Caco-2 (cell line): ENCODE measurements around the gene CREB1. TPM values are rescaled to one million over a fixed set of nuclear protein-coding genes. Genes with fewer than 3 reads are reported as not detected.

Experiments
- BruUV-seq: library from RNA; stranded (reverse); fragments of 400-500 nt; replicated peaks from 2 replicates; lab custom pipeline; 2021; lab: Mats Ljungman, UMichigan
- CTCF ChIA-PET: fragments of 300-600 bp; sonication (Branson Sonifier 250); formaldehyde crosslinking; loops from one replicate; lab custom pipeline; 2022; ENCODE audit warnings: antibody characterized with exemption; lab: Charles Lee
- POLR2A ChIA-PET: fragments of 300-600 bp; sonication (Branson Sonifier 250); formaldehyde crosslinking; loops from one replicate; lab custom pipeline; 2022; ENCODE audit warnings: antibody characterized with exemption; lab: Charles Lee
- DNase-seq, 2 experiments: peaks; one replicate each; pipeline versions ENCODE4 v3.0.0 to v3.0.0-alpha.2; 2020 to 2022
- H3K27me3 ChIP-seq: replicated peaks from 2 replicates; pipeline ENCODE4 v1.6.0; 2011; ENCODE audit warnings: low read length; ENCODE audit not compliant: control insufficient read depth, insufficient read depth
- H3K36me3 ChIP-seq: 2 replicates; pipeline ENCODE4 v1.5.1; 2011; ENCODE audit warnings: low read length; ENCODE audit not compliant: control insufficient read depth, insufficient read depth
- H3K4me1 ChIP-seq: fragments of 250-450 bp; sonication (Bioruptor Pico); 2 replicates; pipeline ENCODE4 v1.5.1; 2020; ENCODE audit warnings: mild to moderate bottlenecking
- H3K4me3 ChIP-seq: 2 replicates; pipeline ENCODE4 v1.5.1; 2011; ENCODE audit warnings: low read depth, mild to moderate bottlenecking, control low read depth, low read length
- H3K9me3 ChIP-seq: fragments of 250-450 bp; sonication (Bioruptor Pico); 2 replicates; pipeline ENCODE4 v1.5.1; 2020; ENCODE audit warnings: mild to moderate bottlenecking, moderate library complexity
- H3K27ac Mint-ChIP-seq: one replicate; pipeline ENCODE4 v1.8.0; 2022; ENCODE audit warnings: mixed read lengths; ENCODE audit not compliant: unreplicated experiment
- H3K27me3 Mint-ChIP-seq: one replicate; pipeline ENCODE4 v1.8.0; 2022; ENCODE audit warnings: mixed read lengths; ENCODE audit not compliant: insufficient read depth, unreplicated experiment
- H3K36me3 Mint-ChIP-seq: one replicate; pipeline ENCODE4 v1.8.0; 2022; ENCODE audit warnings: mild to moderate bottlenecking, mixed read lengths; ENCODE audit not compliant: insufficient read depth, unreplicated experiment
- H3K4me1 Mint-ChIP-seq: one replicate; pipeline ENCODE4 v1.8.0; 2022; ENCODE audit warnings: low read depth, mixed read lengths; ENCODE audit not compliant: unreplicated experiment
- H3K4me3 Mint-ChIP-seq: one replicate; pipeline ENCODE4 v1.8.0; 2022; ENCODE audit warnings: mild to moderate bottlenecking, moderate library complexity, mixed read lengths; ENCODE audit not compliant: unreplicated experiment
- H3K9me3 Mint-ChIP-seq: one replicate; pipeline ENCODE4 v1.8.0; 2022; ENCODE audit warnings: mixed read lengths; ENCODE audit not compliant: unreplicated experiment
- CTCF ChIP-seq, 2 experiments: fragments of 200-600 bp in 1 of 2; IDR thresholded peaks; 1 replicate in 1 of 2; 2 replicates in 1 of 2; pipeline versions ENCODE4 v1.5.1 to v1.8.0; 2011 to 2022; ENCODE audit warnings: antibody characterized with exemption in 1 of 2, control low read depth in 1 of 2, inconsistent platforms in 1 of 2, low read depth in 1 of 2, low read length in 1 of 2, mild to moderate bottlenecking in 1 of 2, moderate library complexity in 1 of 2; ENCODE audit not compliant: insufficient read depth in 1 of 2, severe bottlenecking in 1 of 2, unreplicated experiment in 1 of 2
- intact Hi-C: fragments of 100-400 bp; cut with micrococcal nuclease; formaldehyde crosslinking; loops from one replicate; pipeline ENCODE4 v1.10.0; 2022; ENCODE audit not compliant: unreplicated experiment
- total RNA-seq: library from RNA; stranded (reverse); gene quantifications from 2 replicates; pipeline ENCODE4 v1.2.3, GENCODE V29; 2022

CREB1 gene
- total RNA-seq, 1 experiment from 2014 or later, result 59.0 TPM

GRCh38 chr2:207516206-207516605, 13.6 kb upstream of the CREB1 start:
- ChIA-PET POLR2A (no interaction called here), CTCF (interaction anchor here (0.6 kb wide), 1 partner anchor 171 kb away, joined by 3 read pairs; no protein-coding TSS in a partner anchor)
- no peaks in the 10 kb centered on the region for H3K4me1 ChIP-seq
- DNase-seq, result no peak
- no peak for TF ChIP-seq CTCF (IDR thresholded peaks at IDR 0.05; ENCODE audit: insufficient read depth in 1 of 2, low read depth in 1 of 2, low read length in 1 of 2, severe bottlenecking in 1 of 2, unreplicated experiment in 1 of 2)
- BruUV-seq, result no TSS peak
- intact Hi-C loops, result no loop called here
- H3K4me3 ChIP-seq, result no peak overlapping the region
- Mint-ChIP-seq H3K4me1 (peaks cover 9% of the 10 kb centered on the region), H3K27me3 (no peaks in the 10 kb centered on the region), H3K4me3 (no peak overlapping the region), H3K9me3 (peaks cover 6% of the 10 kb centered on the region), H3K27ac (no peak overlapping the region), H3K36me3 (no peaks in the 10 kb centered on the region)
- H3K36me3 ChIP-seq, result no peaks in the 10 kb centered on the region
- H3K27me3 ChIP-seq, result no peaks in the 10 kb centered on the region
- H3K9me3 ChIP-seq, result no peaks in the 10 kb centered on the region

DNA sequence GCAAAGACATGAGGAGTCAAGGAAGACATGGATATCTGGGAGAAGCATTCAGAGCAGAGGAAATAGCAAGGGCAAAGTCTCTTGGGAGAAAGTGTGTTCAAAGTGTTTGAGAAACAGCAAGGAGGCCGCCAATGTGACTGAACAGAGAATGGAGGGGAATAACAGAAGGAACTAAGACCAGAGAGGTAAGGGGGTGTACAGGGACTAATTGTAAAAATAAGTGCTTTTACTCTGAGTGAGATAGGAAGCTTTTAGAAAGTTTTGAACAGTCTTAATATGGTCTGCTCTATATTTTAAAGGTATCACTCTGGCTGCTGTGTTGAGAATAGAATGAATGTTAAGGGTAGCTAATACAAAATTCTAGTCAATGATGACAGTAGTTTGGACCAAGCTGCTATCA, 6.8 kb upstream of the CREB1 start:
- CTCF ChIA-PET, result no interaction called here
- H3K27me3 Mint-ChIP-seq, result no peaks in the 10 kb centered on the region
- H3K36me3 ChIP-seq, result no peaks in the 10 kb centered on the region
- no peak for TF ChIP-seq CTCF (IDR thresholded peaks at IDR 0.05; ENCODE audit: insufficient read depth in 1 of 2, low read depth in 1 of 2, low read length in 1 of 2, severe bottlenecking in 1 of 2, unreplicated experiment in 1 of 2)
- H3K9me3 Mint-ChIP-seq, result peaks cover 6% of the 10 kb centered on the region
- no TSS peak for BruUV-seq
- H3K36me3 Mint-ChIP-seq, result no peaks in the 10 kb centered on the region
- POLR2A ChIA-PET, result no interaction called here
- DNase-seq, result no peak
- no peak overlapping the region for H3K4me3 Mint-ChIP-seq
- H3K27ac Mint-ChIP-seq, result no peak overlapping the region
- H3K4me3 ChIP-seq, result no peak overlapping the region
- H3K27me3 ChIP-seq, result no peaks in the 10 kb centered on the region
- intact Hi-C loops, result no loop called here
- peaks cover 13% of the 10 kb centered on the region for H3K4me1 Mint-ChIP-seq
- no peaks in the 10 kb centered on the region for H3K9me3 ChIP-seq
- H3K4me1 ChIP-seq, result peaks cover 5% of the 10 kb centered on the region

DNA sequence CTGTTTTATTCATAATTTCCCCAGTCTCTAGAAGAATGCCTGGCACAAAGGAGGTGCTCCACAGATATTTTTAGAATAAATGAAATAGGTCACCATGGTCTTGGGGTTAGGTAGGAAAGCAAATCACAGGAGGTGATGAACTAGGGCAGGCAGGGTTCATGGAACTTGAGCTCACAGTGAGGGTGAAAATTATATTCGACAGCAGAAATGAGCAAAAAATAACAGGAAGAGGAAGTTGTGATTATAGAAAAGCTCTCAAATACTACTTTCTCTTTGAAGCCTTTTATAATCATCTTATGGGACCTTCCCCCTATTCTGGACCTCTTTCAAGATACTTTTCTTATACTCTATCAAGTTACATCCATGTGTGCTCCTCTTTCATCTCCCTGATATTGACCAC, 4.5 kb upstream of the CREB1 start:
- POLR2A ChIA-PET, result no interaction called here
- no peak for DNase-seq
- intact Hi-C loops, result no loop called here

More for the DNA sequence above, 4.5 kb upstream of the CREB1 start:
- Mint-ChIP-seq H3K9me3 (no peaks in the 10 kb centered on the region), H3K27me3 (no peaks in the 10 kb centered on the region), H3K4me1 (peaks cover 19% of the 10 kb centered on the region), H3K4me3 (no peak overlapping the region), H3K27ac (no peak overlapping the region), H3K36me3 (peaks cover 10% of the 10 kb centered on the region)
- CTCF ChIA-PET, result no interaction called here
- H3K4me3 ChIP-seq, result no peak overlapping the region
- H3K4me1 ChIP-seq, result peaks cover 11% of the 10 kb centered on the region
- no peaks in the 10 kb centered on the region for H3K27me3 ChIP-seq
- H3K36me3 ChIP-seq, result no peaks in the 10 kb centered on the region
- H3K9me3 ChIP-seq, result no peaks in the 10 kb centered on the region
- no TSS peak for BruUV-seq
- no peak for TF ChIP-seq CTCF (IDR thresholded peaks at IDR 0.05; ENCODE audit: insufficient read depth in 1 of 2, low read depth in 1 of 2, low read length in 1 of 2, severe bottlenecking in 1 of 2, unreplicated experiment in 1 of 2)
